Endothelial cell of umbilical vein (primary cell): Measurements from ENCODE around the gene GGT7. TPM values are rescaled to one million over a fixed set of nuclear protein-coding genes. Genes with fewer than 3 reads are reported as not detected.

Experiments used
- BruUV-seq: library from RNA; stranded (reverse); fragments of 400-500 nt; replicated peaks from 2 replicates; lab custom pipeline; 2021; lab: Mats Ljungman, UMichigan
- CTCF ChIA-PET: fragments of 300-600, 350-600 bp; sonication (Branson Sonifier 250); formaldehyde crosslinking; loops from one replicate; lab custom pipeline; 2021; ENCODE audit warnings: antibody characterized with exemption, inconsistent platforms; lab: Charles Lee
- POLR2A ChIA-PET: fragments of 300-600, 350-600 bp; sonication (Branson Sonifier 250); formaldehyde crosslinking; loops from one replicate; lab custom pipeline; 2021; ENCODE audit warnings: antibody characterized with exemption, inconsistent platforms; lab: Charles Lee
- DNase-seq: peaks from one replicate; pipeline ENCODE4 v3.0.0-alpha.2; 2011; ENCODE audit warnings: low read depth, low spot score
- FAIRE-seq: peaks from 2 replicates; lab custom pipeline; 2011; peaks lifted over from hg19 to GRCh38; lab: Jason Lieb, UNC
- H2AFZ ChIP-seq: 2 replicates; pipeline ENCODE4 v1.6.0; 2012; ENCODE audit warnings: low read depth, low read length, control low read depth, inconsistent platforms
- H3K27ac ChIP-seq: 2 replicates; pipeline ENCODE4 v1.5.1; 2011; ENCODE audit warnings: low read depth, mild to moderate bottlenecking, control low read depth, low read length, moderate library complexity; ENCODE audit not compliant: insufficient read depth
- H3K27me3 ChIP-seq, 2 experiments: 2 replicates each; pipeline versions ENCODE4 v1.6.0 to v1.6.1; 2011; ENCODE audit warnings: low read length in 2 of 2, mixed read lengths in 1 of 2; ENCODE audit not compliant: control insufficient read depth in 2 of 2, insufficient read depth in 2 of 2
- H3K36me3 ChIP-seq, 2 experiments: 2 replicates in 1 of 2; 3 replicates in 1 of 2; pipeline ENCODE4 v1.5.1; 2011; ENCODE audit warnings: low read length in 2 of 2, mild to moderate bottlenecking in 1 of 2, moderate library complexity in 1 of 2; ENCODE audit not compliant: control insufficient read depth in 2 of 2, insufficient read depth in 2 of 2; ENCODE audit errors: extremely low read depth in 1 of 2
- H3K4me1 ChIP-seq: 3 replicates; pipeline ENCODE4 v1.5.1; 2011; ENCODE audit warnings: mild to moderate bottlenecking, low read length; ENCODE audit not compliant: control insufficient read depth, insufficient read depth; ENCODE audit errors: extremely low read depth
- H3K4me2 ChIP-seq: 2 replicates; pipeline ENCODE4 v1.6.1; 2011; ENCODE audit warnings: low read length, control low read depth, mixed read lengths; ENCODE audit not compliant: insufficient read depth
- H3K4me3 ChIP-seq, 3 experiments: fragments of 200-600 bp in 1 of 3; sonication (generic), shearing (Covaris generic) in 1 of 3; replicated peaks in 1 of 3; 2 replicates each; pipeline ENCODE4 v1.5.1; 2011 to 2016; ENCODE audit warnings: control low read depth in 3 of 3, low read length in 3 of 3, mild to moderate bottlenecking in 2 of 3, inconsistent platforms in 1 of 3, low read depth in 1 of 3, moderate library complexity in 1 of 3; ENCODE audit not compliant: insufficient read depth in 1 of 3
- H3K79me2 ChIP-seq: 2 replicates; pipeline ENCODE4 v1.6.0; 2012; ENCODE audit warnings: low read length, inconsistent platforms; ENCODE audit not compliant: control insufficient read depth, insufficient read depth
- H3K9ac ChIP-seq: replicated peaks from 2 replicates; pipeline ENCODE3; 2011; ENCODE audit warnings: low read length, control low read depth; ENCODE audit not compliant: insufficient read depth; ENCODE audit errors: extremely low read depth
- H3K9me1 ChIP-seq: replicated peaks from 3 replicates; pipeline ENCODE4 v1.6.0; 2011; ENCODE audit warnings: mild to moderate bottlenecking, low read length; ENCODE audit not compliant: control insufficient read depth, insufficient read depth; ENCODE audit errors: extremely low read depth
- H3K9me3 ChIP-seq: replicated peaks from 2 replicates; pipeline ENCODE4 v1.5.1; 2012; ENCODE audit warnings: low read length, inconsistent platforms; ENCODE audit not compliant: control insufficient read depth, insufficient read depth
- H4K20me1 ChIP-seq: replicated peaks from 2 replicates; pipeline ENCODE3; 2011; ENCODE audit warnings: mild to moderate bottlenecking, low read length; ENCODE audit not compliant: control insufficient read depth, insufficient read depth; ENCODE audit errors: extremely low read depth
- CTCF ChIP-seq, 2 donors: IDR thresholded peaks; 1 replicate in 1 of 2; 2 replicates in 1 of 2; pipeline ENCODE4 v1.5.1; 2011; ENCODE audit warnings: low read length in 2 of 2, mild to moderate bottlenecking in 2 of 2, moderate library complexity in 2 of 2, control low read depth in 1 of 2, inconsistent platforms in 1 of 2, low read depth in 1 of 2; ENCODE audit not compliant: insufficient read depth in 1 of 2; ENCODE audit errors: extremely low read depth in 1 of 2
- EZH2 ChIP-seq: IDR thresholded peaks from 2 replicates; pipeline ENCODE4 v1.6.1; 2012; ENCODE audit warnings: borderline replicate concordance, low read depth, mild to moderate bottlenecking, moderate library complexity, low read length, inconsistent platforms; ENCODE audit not compliant: severe bottlenecking
- FOS ChIP-seq: IDR thresholded peaks from 2 replicates; pipeline ENCODE4 v1.6.1; 2011; ENCODE audit warnings: mild to moderate bottlenecking, low read length, moderate library complexity, borderline replicate concordance; ENCODE audit not compliant: insufficient read depth
- GATA2 ChIP-seq: IDR thresholded peaks from 2 replicates; pipeline ENCODE4 v1.7.0; 2011; ENCODE audit warnings: low read depth, mild to moderate bottlenecking, moderate library complexity, mixed read lengths, low read length; ENCODE audit not compliant: insufficient read length, insufficient read depth
- JUN ChIP-seq: IDR thresholded peaks from 2 replicates; pipeline ENCODE4 v1.6.1; 2011; ENCODE audit warnings: borderline replicate concordance, low read depth; ENCODE audit not compliant: insufficient read length, insufficient read depth
- MAX ChIP-seq: IDR thresholded peaks from 2 replicates; pipeline ENCODE4 v1.6.1; 2011; ENCODE audit not compliant: insufficient read depth, insufficient read length
- MYC ChIP-seq: IDR thresholded peaks from one replicate; pipeline ENCODE4 v1.6.1; 2011; ENCODE audit warnings: mild to moderate bottlenecking, low read depth, low read length
- POLR2A ChIP-seq: IDR thresholded peaks from 2 replicates; pipeline ENCODE4 v1.6.1; 2012; ENCODE audit warnings: low read depth, mild to moderate bottlenecking, control low read depth, low read length
- POLR2AphosphoS5 ChIP-seq: IDR thresholded peaks from 2 replicates; pipeline ENCODE4 v1.6.1; 2012; ENCODE audit warnings: low read depth, mild to moderate bottlenecking, control low read depth, low read length, moderate library complexity; ENCODE audit not compliant: insufficient read depth
- dilution Hi-C: fragments of 300-500 bp; cut with MboI; formaldehyde crosslinking; loops from one replicate; pipeline ENCODE4 v1.15.0; 2019; ENCODE audit warnings: low sequenced_read_pairs; ENCODE audit not compliant: extremely low pct_ligation_motif_present
- intact Hi-C: fragments of 100-400 bp; cut with micrococcal nuclease; formaldehyde crosslinking; loops from one replicate; pipeline ENCODE4 v1.10.0; 2022
- polyA plus RNA-seq, 4 experiments: library from polyadenylated mRNA; depleted of rRNA in 3 of 4; stranded (reverse) in 3 of 4; unstranded in 1 of 4; fragments of >200 nt; gene quantifications; 2 replicates each; pipeline versions ENCODE4 v1.2.1 to v1.2.3, GENCODE V29; 2011 to 2012; ENCODE audit warnings: missing spikeins in 1 of 4
- total RNA-seq: library from RNA; stranded (reverse); gene quantifications from 2 replicates; pipeline ENCODE4 v1.2.3, GENCODE V29; 2021

The GGT7 gene
- total and polyA plus RNA-seq, 2 donors (not counting 3 experiments of a cell fraction or from before 2014, with no cell fraction given): 4.1 to 5.0 TPM

GRCh38 chr20:34863421-34863965 lies 9.2 kb downstream of the GGT7 start:
- no peaks in the 10 kb centered on the region for H3K36me3 ChIP-seq
- intact Hi-C loops (no loop called here), dilution Hi-C loops (no loop called here)
- H3K4me2 ChIP-seq: no peak overlapping the region
- H3K9ac ChIP-seq: no peak overlapping the region
- no peaks in the 10 kb centered on the region for H3K79me2 ChIP-seq
- ChIA-PET POLR2A (no interaction called here), CTCF (interaction anchor here (0.8 to 3.6 kb wide), 3 partner anchors 10 to 92 kb away, joined by 3 to 27 read pairs (median 3); partner anchors contain the start of genes GGT7, GSS and MYH7B)
- H2AFZ ChIP-seq: no peak overlapping the region
- DNase-seq: no peak
- no peak overlapping the region for H3K4me3 ChIP-seq
- no peak for FAIRE-seq
- BruUV-seq: no TSS peak
- H3K9me1 ChIP-seq: no peaks in the 10 kb centered on the region
- no peaks in the 10 kb centered on the region for H3K4me1 ChIP-seq
- TF ChIP-seq GATA2 (no peak), CTCF (IDR thresholded peaks at IDR 0.05; ENCODE audit: extremely low read depth in 1 of 2, insufficient read depth in 1 of 2, low read depth in 1 of 2, low read length in 2 of 2) (no peak), FOS (no peak), POLR2A (no peak), POLR2AphosphoS5 (no peak), MAX (no peak), EZH2 (no peak), MYC (no peak), JUN (no peak)
- H3K9me3 ChIP-seq: no peaks in the 10 kb centered on the region
- no peaks in the 10 kb centered on the region for H4K20me1 ChIP-seq
- no peak overlapping the region for H3K27ac ChIP-seq
- H3K27me3 ChIP-seq: no peaks in the 10 kb centered on the region
